Measurements from ENCODE around the gene KCNQ1. TPM values are rescaled to one million over a fixed set of nuclear protein-coding genes. Genes with fewer than 3 reads are reported as not detected.

KCNQ1 gene
- total RNA-seq, 2 experiments from 2014 or later = 20.4 to 24.3 TPM

- Mint-ChIP-seq H3K27ac (no peak overlapping the region), H3K4me1 (peaks cover 4% of the 10 kb centered on the region), H3K27me3 (no peaks in the 10 kb centered on the region), H3K36me3 (ENCODE audit: low read depth) (no peaks in the 10 kb centered on the region), H3K4me3 (no peak overlapping the region), H3K9me3 (no peaks in the 10 kb centered on the region)
- ChIA-PET POLR2A (no interaction called here), CTCF (interaction anchor here (0.7 kb wide), 1 partner anchor 18 kb away, joined by 3 read pairs; no protein-coding TSS in a partner anchor)
- DNase-seq = no peak
Measured at GRCh38 chr11:2679011-2679676, 234.3 kb downstream of the KCNQ1 start.

DNA sequence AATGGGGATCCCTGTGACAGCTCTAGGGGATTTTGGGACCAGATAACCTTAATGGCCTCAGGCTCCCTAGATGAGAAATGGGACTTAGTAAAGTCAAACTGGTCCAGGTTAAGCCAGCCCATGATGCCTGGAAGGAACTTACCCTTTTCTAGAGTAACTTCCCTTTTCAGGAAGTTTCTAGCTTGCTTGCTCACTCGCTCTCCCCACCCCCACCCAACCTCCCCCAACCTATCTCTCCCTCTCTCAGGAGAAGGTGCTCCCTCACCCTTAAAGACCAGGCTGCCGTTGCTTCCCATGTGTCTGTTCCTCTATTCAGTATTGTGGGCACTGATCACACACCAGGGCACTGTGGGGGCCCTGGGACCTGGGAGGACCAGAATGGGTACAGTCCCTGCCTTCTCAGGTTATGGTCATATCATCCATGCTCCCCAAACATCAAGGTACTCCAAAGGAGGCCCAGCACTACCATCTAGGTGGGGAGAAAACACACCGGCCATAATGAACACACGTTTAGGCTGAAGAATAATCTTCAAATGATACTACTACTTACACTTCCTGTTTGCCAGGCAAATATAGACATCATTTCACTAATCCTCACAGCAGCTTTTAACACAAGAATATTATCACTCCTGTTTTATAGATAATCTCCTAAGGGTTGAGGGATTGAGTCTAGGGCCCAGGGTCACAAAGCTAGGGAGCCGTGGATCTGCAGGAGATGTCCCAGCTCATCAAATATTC is 236.8 kb downstream of the KCNQ1 start:
- no peak overlapping the region for H3K27ac Mint-ChIP-seq
- no peaks in the 10 kb centered on the region for H3K36me3 Mint-ChIP-seq (ENCODE audit: low read depth)
- no peaks in the 10 kb centered on the region for H3K27me3 Mint-ChIP-seq
- H3K9me3 Mint-ChIP-seq = no peaks in the 10 kb centered on the region
- ChIA-PET POLR2A (no interaction called here), CTCF (interaction anchor here (2.0 kb wide), 1 partner anchor 9 kb away, joined by 5 read pairs; no protein-coding TSS in a partner anchor)
- no peak for DNase-seq
- H3K4me3 Mint-ChIP-seq = no peak overlapping the region
- peaks cover 4% of the 10 kb centered on the region for H3K4me1 Mint-ChIP-seq

DNA sequence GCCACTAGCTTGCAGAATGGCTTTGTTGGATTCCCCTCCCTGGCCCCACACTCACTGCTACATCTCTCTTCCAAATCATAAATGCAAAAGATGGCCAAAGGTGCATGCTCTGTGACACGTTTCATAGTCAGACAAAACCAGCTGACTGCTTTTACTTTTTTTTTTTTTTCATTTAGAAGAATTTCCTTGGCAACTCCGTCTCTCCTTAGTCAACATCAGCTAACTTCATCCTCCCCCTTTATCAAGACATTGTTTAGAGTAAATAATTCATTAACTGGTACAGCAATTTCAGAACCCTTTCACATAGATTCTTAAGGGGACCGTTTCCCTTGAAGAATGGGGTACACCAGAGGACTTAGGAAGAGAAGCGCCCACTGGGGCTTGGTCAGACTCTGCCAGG is 239.0 kb downstream of the KCNQ1 start:
- ChIA-PET CTCF (interaction anchor here (1.4 kb wide), 1 partner anchor 9 kb away, joined by 3 read pairs; no protein-coding TSS in a partner anchor), POLR2A (no interaction called here)
- H3K4me1 Mint-ChIP-seq = peaks cover 4% of the 10 kb centered on the region
- H3K27ac Mint-ChIP-seq = no peak overlapping the region
- H3K4me3 Mint-ChIP-seq = no peak overlapping the region
- H3K27me3 Mint-ChIP-seq = no peaks in the 10 kb centered on the region
- H3K36me3 Mint-ChIP-seq (ENCODE audit: low read depth) = no peaks in the 10 kb centered on the region
- H3K9me3 Mint-ChIP-seq = no peaks in the 10 kb centered on the region
- no peak for DNase-seq

- Mint-ChIP-seq H3K9me3 (no peaks in the 10 kb centered on the region), H3K36me3 (ENCODE audit: low read depth) (no peaks in the 10 kb centered on the region), H3K4me3 (no peak overlapping the region), H3K27me3 (no peaks in the 10 kb centered on the region), H3K4me1 (peaks cover 4% of the 10 kb centered on the region), H3K27ac (no peak overlapping the region)
- ChIA-PET POLR2A (no interaction called here), CTCF (interaction anchor here (1.4 kb wide), 1 partner anchor 10 kb away, joined by 3 read pairs; no protein-coding TSS in a partner anchor)
- DNase-seq = no peak
Measured at GRCh38 chr11:2684581-2684980, 239.8 kb downstream of the KCNQ1 start.

GRCh38 chr11:2685051-2685450 is 240.2 kb downstream of the KCNQ1 start:
- DNase-seq = no peak
- H3K4me1 Mint-ChIP-seq = peaks cover 4% of the 10 kb centered on the region
- no peak overlapping the region for H3K4me3 Mint-ChIP-seq
- H3K27ac Mint-ChIP-seq = no peak overlapping the region
- H3K27me3 Mint-ChIP-seq = no peaks in the 10 kb centered on the region
- CTCF ChIA-PET = no interaction called here
- no peaks in the 10 kb centered on the region for H3K9me3 Mint-ChIP-seq
- H3K36me3 Mint-ChIP-seq (ENCODE audit: low read depth) = no peaks in the 10 kb centered on the region
- POLR2A ChIA-PET = no interaction called here

GRCh38 chr11:2685566-2686359 is 241.0 kb downstream of the KCNQ1 start:
- H3K4me1 Mint-ChIP-seq = peaks cover 4% of the 10 kb centered on the region
- H3K36me3 Mint-ChIP-seq (ENCODE audit: low read depth) = no peaks in the 10 kb centered on the region
- ChIA-PET POLR2A (no interaction called here), CTCF (interaction anchor here (0.6 kb wide), 1 partner anchor 506 kb away, joined by 3 read pairs; no protein-coding TSS in a partner anchor)
- H3K27me3 Mint-ChIP-seq = no peaks in the 10 kb centered on the region
- DNase-seq = no peak
- H3K4me3 Mint-ChIP-seq = no peak overlapping the region
- H3K9me3 Mint-ChIP-seq = no peaks in the 10 kb centered on the region
- no peak overlapping the region for H3K27ac Mint-ChIP-seq

DNA sequence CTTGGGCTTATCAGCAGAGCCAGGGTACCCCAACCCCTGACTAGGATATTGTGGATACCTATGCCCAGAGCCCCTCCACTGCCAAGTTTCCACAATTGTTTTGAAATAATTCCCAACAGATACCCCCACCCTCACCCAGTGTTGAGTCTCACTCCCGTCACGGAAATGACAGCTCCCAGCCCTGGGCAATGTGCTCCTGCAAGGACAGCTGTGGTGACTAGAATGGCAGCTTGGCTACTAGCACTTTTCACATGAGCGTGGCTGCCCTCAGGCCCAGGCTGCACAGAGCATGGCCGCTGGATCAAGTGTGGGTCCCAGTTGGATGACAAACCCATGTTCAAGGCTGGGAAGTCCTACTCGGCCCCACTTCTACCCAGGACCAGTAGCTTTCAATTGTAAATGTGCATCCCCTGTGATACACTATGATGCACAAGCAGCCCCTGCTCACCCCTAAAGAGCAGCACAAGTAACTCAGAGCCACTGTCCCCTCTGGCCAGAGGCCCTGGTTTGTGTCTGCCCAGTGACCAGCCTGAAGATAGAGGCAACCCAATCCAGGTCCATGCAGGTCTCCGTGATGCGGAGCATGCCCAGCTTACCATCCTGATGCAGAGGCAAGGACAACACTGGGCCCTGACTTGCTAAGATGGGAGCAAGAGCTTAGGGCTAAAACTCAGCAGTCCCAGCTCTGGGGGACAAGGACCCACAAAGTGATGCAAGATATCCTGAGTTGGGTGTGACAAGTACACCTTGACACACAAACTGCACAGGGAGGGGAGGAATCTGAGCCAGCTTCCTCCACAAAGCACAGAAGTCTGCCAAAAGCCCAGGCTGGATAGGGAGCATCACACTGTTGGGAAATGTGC is 241.8 kb downstream of the KCNQ1 start:
- Mint-ChIP-seq H3K4me1 (peaks cover 2% of the 10 kb centered on the region), H3K9me3 (no peaks in the 10 kb centered on the region), H3K36me3 (ENCODE audit: low read depth) (no peaks in the 10 kb centered on the region), H3K4me3 (no peak overlapping the region), H3K27me3 (no peaks in the 10 kb centered on the region), H3K27ac (no peak overlapping the region)
- POLR2A ChIA-PET = no interaction called here
- CTCF ChIA-PET = interaction anchor here (0.6 kb wide), 2 partner anchors 505 to 752 kb away, joined by 3 to 4 read pairs; no protein-coding TSS in a partner anchor
- no peak for DNase-seq

GRCh38 chr11:2687223-2687530 is 242.4 kb downstream of the KCNQ1 start:
- no peaks in the 10 kb centered on the region for H3K9me3 Mint-ChIP-seq
- no peak overlapping the region for H3K4me3 Mint-ChIP-seq
- H3K4me1 Mint-ChIP-seq = no peaks in the 10 kb centered on the region
- H3K27me3 Mint-ChIP-seq = no peaks in the 10 kb centered on the region
- ChIA-PET POLR2A (no interaction called here), CTCF (interaction anchor here (0.6 kb wide), 1 partner anchor 751 kb away, joined by 4 read pairs; no protein-coding TSS in a partner anchor)
- DNase-seq = no peak
- no peaks in the 10 kb centered on the region for H3K36me3 Mint-ChIP-seq (ENCODE audit: low read depth)
- no peak overlapping the region for H3K27ac Mint-ChIP-seq

GRCh38 chr11:2687782-2688191 is 243.0 kb downstream of the KCNQ1 start:
- DNase-seq = no peak
- ChIA-PET POLR2A (no interaction called here), CTCF (no interaction called here)
- Mint-ChIP-seq H3K9me3 (no peaks in the 10 kb centered on the region), H3K27me3 (no peaks in the 10 kb centered on the region), H3K4me3 (no peak overlapping the region), H3K4me1 (no peaks in the 10 kb centered on the region), H3K27ac (no peak overlapping the region), H3K36me3 (ENCODE audit: low read depth) (no peaks in the 10 kb centered on the region)

- no peaks in the 10 kb centered on the region for H3K27me3 Mint-ChIP-seq
- H3K27ac Mint-ChIP-seq = peak overlapping the region; percentile 62
- no peak overlapping the region for H3K4me3 Mint-ChIP-seq
- ChIA-PET POLR2A (no interaction called here), CTCF (no interaction called here)
- no peaks in the 10 kb centered on the region for H3K4me1 Mint-ChIP-seq
- no peaks in the 10 kb centered on the region for H3K9me3 Mint-ChIP-seq
- DNase-seq = no peak
- no peaks in the 10 kb centered on the region for H3K36me3 Mint-ChIP-seq (ENCODE audit: low read depth)
Measured at GRCh38 chr11:2688381-2689231, 243.8 kb downstream of the KCNQ1 start.

GRCh38 chr11:2689651-2690575 is 245.1 kb downstream of the KCNQ1 start:
- Mint-ChIP-seq H3K9me3 (no peaks in the 10 kb centered on the region), H3K27ac (no peak overlapping the region), H3K4me1 (no peaks in the 10 kb centered on the region), H3K27me3 (no peaks in the 10 kb centered on the region), H3K4me3 (no peak overlapping the region), H3K36me3 (ENCODE audit: low read depth) (no peaks in the 10 kb centered on the region)
- POLR2A ChIA-PET = no interaction called here
- DNase-seq = no peak
- CTCF ChIA-PET = no interaction called here

Data from activated CD4-positive, alpha-beta T cell treated with anti-CD3 and anti-CD28 coated beads, Interleukin-2, amount 10 ng/mL, durations not matched to agents 7 days and 5 days (primary cell).